ENCODE results near the gene KCNK15.

The KCNK15 gene

DNA sequence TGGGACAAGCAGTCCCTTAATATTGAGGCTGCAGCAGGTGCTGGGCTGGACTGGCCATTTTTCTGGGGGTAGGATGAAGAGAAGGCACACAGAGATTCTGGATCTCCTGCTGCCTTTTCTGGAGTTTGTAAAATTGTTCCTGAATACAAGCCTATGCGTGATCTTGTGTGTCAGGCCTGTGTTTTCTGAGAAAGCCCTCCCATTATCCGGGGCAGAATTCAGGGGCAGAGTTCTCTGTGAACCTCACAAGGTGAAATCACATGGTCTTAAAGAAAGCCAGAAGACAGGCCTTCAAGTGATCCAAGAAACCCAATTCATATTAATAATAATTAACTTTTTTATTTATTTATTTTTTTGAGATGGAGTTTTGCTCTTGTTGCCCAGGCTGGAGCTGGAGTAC lies 18.0 kb upstream of the KCNK15 start:
- H3K36me3 ChIP-seq (ENCODE audit: control insufficient read depth, insufficient read depth, low read length): no peaks in the 10 kb centered on the region
- no peaks in the 10 kb centered on the region for H3K27me3 ChIP-seq (replicated peaks; ENCODE audit: control insufficient read depth, insufficient read depth, low read length)
- TF ChIP-seq, protein P1, sequence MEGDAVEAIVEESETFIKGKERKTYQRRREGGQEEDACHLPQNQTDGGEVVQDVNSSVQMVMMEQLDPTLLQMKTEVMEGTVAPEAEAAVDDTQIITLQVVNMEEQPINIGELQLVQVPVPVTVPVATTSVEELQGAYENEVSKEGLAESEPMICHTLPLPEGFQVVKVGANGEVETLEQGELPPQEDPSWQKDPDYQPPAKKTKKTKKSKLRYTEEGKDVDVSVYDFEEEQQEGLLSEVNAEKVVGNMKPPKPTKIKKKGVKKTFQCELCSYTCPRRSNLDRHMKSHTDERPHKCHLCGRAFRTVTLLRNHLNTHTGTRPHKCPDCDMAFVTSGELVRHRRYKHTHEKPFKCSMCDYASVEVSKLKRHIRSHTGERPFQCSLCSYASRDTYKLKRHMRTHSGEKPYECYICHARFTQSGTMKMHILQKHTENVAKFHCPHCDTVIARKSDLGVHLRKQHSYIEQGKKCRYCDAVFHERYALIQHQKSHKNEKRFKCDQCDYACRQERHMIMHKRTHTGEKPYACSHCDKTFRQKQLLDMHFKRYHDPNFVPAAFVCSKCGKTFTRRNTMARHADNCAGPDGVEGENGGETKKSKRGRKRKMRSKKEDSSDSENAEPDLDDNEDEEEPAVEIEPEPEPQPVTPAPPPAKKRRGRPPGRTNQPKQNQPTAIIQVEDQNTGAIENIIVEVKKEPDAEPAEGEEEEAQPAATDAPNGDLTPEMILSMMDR (IDR thresholded peaks at IDR 0.05; ENCODE audit: insufficient read depth, low read length, poor library complexity, severe bottlenecking): no peak
- no peak for DNase-seq (ENCODE audit: extremely low read depth, insufficient read length)
- H3K4me3 ChIP-seq (replicated peaks; ENCODE audit: low read depth, low read length): no peak overlapping the region

DNA sequence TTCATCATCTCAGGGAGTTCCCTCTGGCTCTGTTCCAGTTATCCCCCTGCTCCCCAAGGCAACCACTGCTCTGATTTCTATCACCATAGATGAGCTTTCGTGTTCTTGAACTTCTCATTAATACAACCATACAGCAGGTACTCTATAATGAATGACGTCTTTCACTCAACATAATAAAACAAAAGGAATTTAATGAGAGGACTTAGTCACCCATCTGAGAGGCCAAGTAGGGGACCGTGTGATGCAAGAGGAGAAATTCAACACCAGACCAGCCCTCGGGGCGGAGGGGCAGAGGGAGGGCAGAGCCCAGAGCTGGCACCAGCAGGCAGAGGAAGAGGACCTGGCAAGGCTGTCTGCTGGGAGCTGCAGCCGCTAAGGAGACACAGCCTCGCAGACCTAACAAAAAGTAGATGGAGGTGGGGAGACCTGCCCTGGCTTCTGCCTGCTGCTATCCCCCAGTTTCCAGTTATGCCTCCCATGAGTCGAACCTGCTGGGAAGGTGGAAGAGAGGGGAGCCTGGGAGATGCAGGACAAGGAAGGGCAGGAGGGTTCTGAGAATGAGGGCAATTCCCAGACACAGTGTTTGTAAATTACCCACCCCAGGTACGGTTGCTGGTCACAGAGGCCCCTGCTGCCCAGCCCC lies 16.7 kb upstream of the KCNK15 start:
- Histone ChIP-seq H3K27me3 (replicated peaks; ENCODE audit: control insufficient read depth, insufficient read depth, low read length) (no peaks in the 10 kb centered on the region), H3K36me3 (ENCODE audit: control insufficient read depth, insufficient read depth, low read length) (no peaks in the 10 kb centered on the region), H3K4me3 (replicated peaks; ENCODE audit: low read depth, low read length) (no peak overlapping the region)
- no peak for DNase-seq (ENCODE audit: extremely low read depth, insufficient read length)
- TF ChIP-seq, protein P1 (IDR thresholded peaks at IDR 0.05; ENCODE audit: insufficient read depth, low read length, poor library complexity, severe bottlenecking): no peak

DNA sequence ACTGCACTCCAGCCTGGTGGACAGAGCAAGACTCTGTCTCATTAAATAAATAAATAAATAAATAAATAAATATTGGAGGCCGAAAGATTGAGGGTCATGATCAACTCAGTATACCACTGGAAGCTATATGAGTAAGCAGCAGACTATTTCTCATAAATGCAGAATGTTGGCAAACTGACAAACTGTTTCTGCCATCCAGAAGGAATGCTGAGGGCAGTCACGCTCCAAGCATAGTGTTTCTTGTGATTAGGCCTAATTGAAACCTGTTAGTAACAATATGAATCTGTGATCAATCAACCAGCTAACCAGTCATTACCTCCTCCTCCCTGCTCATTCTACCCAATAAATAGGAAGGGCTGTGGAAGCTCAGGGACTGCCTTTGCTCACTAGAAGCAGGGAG lies 15.2 kb upstream of the KCNK15 start:
- no peak for DNase-seq (ENCODE audit: extremely low read depth, insufficient read length)
- H3K4me3 ChIP-seq (replicated peaks; ENCODE audit: low read depth, low read length): no peak overlapping the region
- H3K36me3 ChIP-seq (ENCODE audit: control insufficient read depth, insufficient read depth, low read length): no peaks in the 10 kb centered on the region
- TF ChIP-seq, protein P1 (IDR thresholded peaks at IDR 0.05; ENCODE audit: insufficient read depth, low read length, poor library complexity, severe bottlenecking): no peak
- H3K27me3 ChIP-seq (replicated peaks; ENCODE audit: control insufficient read depth, insufficient read depth, low read length): no peaks in the 10 kb centered on the region

DNA sequence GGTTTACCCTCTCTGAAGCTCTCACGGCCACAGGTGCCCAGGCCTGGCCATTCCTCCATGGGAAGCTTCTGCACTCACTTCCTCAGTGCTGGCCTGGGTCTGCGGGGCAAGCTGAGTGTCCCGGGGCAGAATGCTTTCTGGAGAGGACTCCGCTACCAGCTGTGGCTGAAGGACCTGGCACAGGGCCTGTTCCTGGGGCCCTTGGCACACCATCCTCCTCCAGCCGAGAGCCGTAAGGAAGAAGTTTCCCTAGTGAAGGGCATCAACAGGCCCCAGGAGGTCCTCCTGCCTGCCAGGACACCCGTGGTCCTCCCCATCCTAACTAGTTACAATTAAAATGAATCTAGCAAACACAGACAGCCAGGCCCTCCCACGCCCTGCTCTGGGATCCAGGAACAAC lies 14.0 kb upstream of the KCNK15 start:
- no peaks in the 10 kb centered on the region for H3K36me3 ChIP-seq (ENCODE audit: control insufficient read depth, insufficient read depth, low read length)
- no peak overlapping the region for H3K4me3 ChIP-seq (replicated peaks; ENCODE audit: low read depth, low read length)
- TF ChIP-seq, protein P1 (IDR thresholded peaks at IDR 0.05; ENCODE audit: insufficient read depth, low read length, poor library complexity, severe bottlenecking): no peak
- DNase-seq (ENCODE audit: extremely low read depth, insufficient read length): no peak
- H3K27me3 ChIP-seq (replicated peaks; ENCODE audit: control insufficient read depth, insufficient read depth, low read length): no peaks in the 10 kb centered on the region

DNA sequence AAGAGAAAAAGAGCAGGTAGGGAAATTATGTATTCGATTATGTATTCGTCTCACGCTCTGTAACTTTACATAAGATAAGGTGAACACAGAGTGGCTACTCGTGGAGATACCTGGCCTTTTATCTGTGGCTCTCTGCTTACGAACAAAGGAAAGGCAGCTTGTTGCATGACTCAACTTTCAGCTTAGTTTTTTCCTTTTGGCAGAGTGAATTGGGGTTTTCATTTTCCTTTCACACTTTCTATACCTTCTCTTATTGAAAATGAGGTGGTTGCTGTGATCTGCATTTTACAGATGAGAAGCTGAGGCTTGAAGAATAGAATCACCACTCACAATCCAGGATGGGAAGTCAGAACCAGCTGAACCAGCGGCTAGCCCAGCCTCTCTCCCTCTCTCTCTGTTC lies 13.3 kb upstream of the KCNK15 start:
- TF ChIP-seq, protein P1 (IDR thresholded peaks at IDR 0.05; ENCODE audit: insufficient read depth, low read length, poor library complexity, severe bottlenecking): no peak
- DNase-seq (ENCODE audit: extremely low read depth, insufficient read length): no peak
- no peak overlapping the region for H3K4me3 ChIP-seq (replicated peaks; ENCODE audit: low read depth, low read length)
- H3K36me3 ChIP-seq (ENCODE audit: control insufficient read depth, insufficient read depth, low read length): no peaks in the 10 kb centered on the region
- no peaks in the 10 kb centered on the region for H3K27me3 ChIP-seq (replicated peaks; ENCODE audit: control insufficient read depth, insufficient read depth, low read length)

Measured in GM06990 (cell line).